LNCaP clone FGC (cell line): ENCODE measurements around the gene GARIN5A.

ENCODE experiments used
- DNase-seq: peaks from one replicate; pipeline ENCODE4 v3.0.0-alpha.2; 2011; ENCODE audit warnings: low read depth
- H3K4me3 ChIP-seq: 2 replicates; pipeline ENCODE4 v1.5.1; 2011; ENCODE audit warnings: mild to moderate bottlenecking, low read depth, low read length, control low read depth
- TF ChIP-seq, protein P1 (sequence below): IDR thresholded peaks from 2 replicates; pipeline ENCODE4 v1.5.1; 2012; ENCODE audit warnings: mild to moderate bottlenecking; ENCODE audit not compliant: control insufficient read depth, insufficient read depth; ENCODE audit errors: extremely low read depth

Gene GARIN5A

DNA sequence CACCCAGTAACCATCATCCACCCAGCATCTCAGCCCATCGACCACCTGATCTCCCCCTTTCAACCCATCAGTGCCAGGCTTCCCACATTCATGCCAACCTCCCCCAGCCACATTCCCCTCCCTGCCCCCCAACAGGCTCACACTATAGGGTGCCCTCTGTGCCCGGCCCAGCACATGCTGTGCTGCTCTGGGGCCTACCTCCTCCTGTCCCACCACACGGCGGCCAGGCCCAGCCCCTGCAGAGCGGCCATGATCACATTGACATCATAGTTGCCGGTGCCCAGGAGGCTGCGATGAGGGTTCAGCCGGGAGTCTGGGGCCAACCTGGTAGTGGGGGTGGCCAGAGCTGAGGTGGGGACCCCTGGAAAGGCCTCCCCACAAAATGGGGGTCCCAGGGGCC lies 30.7 kb upstream of the GARIN5A start:
- TF ChIP-seq, protein P1, sequence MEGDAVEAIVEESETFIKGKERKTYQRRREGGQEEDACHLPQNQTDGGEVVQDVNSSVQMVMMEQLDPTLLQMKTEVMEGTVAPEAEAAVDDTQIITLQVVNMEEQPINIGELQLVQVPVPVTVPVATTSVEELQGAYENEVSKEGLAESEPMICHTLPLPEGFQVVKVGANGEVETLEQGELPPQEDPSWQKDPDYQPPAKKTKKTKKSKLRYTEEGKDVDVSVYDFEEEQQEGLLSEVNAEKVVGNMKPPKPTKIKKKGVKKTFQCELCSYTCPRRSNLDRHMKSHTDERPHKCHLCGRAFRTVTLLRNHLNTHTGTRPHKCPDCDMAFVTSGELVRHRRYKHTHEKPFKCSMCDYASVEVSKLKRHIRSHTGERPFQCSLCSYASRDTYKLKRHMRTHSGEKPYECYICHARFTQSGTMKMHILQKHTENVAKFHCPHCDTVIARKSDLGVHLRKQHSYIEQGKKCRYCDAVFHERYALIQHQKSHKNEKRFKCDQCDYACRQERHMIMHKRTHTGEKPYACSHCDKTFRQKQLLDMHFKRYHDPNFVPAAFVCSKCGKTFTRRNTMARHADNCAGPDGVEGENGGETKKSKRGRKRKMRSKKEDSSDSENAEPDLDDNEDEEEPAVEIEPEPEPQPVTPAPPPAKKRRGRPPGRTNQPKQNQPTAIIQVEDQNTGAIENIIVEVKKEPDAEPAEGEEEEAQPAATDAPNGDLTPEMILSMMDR, result no peak
- no peak for DNase-seq
- H3K4me3 ChIP-seq, result no peak overlapping the region

DNA sequence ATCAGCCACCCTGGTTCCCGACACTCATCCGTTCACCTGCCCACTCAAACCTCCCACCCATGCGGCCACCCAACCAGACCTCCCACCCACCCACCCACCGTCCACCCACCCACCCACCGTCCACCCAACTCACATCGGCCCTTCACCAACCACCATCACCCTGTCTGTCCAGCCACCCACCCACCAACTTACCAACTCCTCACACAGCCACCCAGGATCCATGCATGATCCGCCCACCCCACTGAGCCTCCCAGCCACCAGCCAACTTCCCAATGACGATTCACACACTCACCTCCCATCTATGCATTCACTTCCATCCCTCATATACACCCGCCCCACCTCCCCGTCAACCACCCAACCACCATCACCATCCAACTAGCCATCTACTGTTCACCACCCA lies 30.1 kb upstream of the GARIN5A start:
- DNase-seq, result no peak
- no peak overlapping the region for H3K4me3 ChIP-seq
- TF ChIP-seq, protein P1, result no peak

DNA sequence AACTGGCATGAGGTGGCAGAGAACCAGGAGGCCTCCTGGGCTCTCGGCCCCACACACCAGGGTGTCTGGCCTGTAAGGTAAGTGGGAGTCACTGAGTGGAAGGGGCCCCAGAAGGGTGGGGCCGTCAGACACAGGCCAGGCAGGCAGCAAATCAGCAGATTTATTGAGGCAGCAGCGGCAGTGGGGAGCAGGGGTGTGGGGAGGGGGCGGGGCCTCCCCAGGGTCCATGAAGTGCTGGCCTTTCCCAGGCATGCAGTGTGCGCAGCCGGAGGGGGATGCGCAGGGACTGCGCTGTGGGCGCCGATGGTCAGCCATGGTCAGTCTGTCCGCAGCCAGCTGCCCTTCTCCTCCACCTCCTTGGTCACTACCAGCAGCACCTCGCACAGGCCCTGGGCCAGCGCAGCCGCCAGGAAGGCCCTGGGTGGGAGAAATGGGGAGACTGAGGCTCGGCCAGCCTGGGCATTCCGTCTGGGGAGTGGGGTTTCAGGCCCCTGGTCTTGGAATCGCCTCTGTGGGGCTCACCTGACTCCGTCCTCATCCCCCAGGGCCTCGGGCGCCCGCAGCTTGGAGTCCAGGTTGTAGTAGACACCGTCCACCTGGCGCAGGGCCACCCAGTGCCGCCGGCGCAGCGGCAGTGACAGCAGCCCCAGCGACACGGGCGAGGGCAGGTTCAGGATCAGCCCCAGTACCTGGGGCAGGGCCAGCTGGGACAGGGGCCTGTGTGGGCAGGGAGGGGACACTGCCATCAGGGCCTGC lies 29.4 kb upstream of the GARIN5A start:
- TF ChIP-seq, protein P1, result no peak
- H3K4me3 ChIP-seq, result no peak overlapping the region
- DNase-seq, result no peak

DNA sequence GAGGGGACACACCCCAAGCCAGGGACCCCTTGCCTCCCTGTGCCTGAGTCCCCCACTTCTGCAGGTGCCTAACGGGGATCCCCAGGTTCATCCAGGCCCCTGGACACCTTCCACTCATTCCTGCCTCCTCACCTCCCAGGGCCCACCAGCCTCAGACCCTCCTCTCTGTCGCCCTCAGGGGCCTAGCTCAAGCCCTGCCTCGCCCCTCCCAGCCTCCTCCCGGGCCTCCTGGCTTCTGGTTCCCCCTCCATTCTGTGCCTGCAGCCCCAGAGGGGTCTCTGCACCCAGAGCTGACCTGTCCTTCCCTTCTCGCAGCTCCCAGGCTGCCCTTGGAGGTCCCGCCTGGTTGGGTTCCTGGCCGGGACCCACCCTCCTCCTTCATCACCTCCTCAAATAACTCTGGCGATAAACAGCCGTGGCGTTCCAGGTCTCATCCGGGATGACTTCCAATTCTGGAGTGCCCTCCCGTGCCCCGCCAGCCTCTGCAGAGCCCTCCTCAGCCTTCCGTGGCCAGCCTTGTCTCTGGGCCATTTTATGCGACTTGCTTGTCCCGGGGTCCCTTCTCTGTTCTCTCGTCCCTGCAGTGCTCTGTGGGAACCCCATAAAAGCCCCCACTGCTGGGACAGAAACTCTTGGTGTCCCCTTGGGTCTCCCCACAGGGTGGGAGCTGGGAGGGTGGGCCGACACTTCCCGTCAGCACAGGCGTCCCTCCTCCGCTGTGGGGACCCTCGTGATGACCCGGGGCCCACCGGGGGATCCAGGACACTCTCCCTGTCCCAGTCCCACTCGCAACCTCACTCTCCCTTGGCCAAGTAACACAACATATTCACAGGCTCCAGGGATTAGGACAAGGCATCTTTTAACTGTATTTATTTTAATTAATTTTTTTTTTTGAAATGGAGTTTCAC lies 25.2 kb upstream of the GARIN5A start:
- no peak for DNase-seq

DNA sequence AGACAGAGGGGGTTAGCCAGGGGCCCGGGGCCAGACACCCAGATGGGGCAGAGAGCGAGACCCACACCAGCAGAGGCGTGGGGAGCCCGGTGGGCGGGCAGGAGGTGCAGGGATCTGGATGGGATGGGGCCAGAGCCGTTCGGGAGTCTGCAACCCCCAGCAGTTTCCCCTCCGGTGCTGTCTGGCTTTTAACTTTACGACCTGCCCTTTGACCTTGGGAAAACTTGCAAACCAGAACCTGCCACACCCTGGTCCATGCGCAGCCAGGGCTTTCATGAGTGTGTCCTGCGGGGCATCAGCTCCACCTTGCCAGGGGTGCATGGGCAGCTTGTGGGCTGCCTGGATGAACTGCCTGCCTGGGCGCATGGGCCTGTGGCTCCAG lies 24.5 kb upstream of the GARIN5A start:
- no peak for DNase-seq
- H3K4me3 ChIP-seq, result no peak overlapping the region
- TF ChIP-seq, protein P1, result no peak

More for the DNA sequence above, 25.2 kb upstream of the GARIN5A start:
- no peak overlapping the region for H3K4me3 ChIP-seq
- TF ChIP-seq, protein P1, result no peak

DNA sequence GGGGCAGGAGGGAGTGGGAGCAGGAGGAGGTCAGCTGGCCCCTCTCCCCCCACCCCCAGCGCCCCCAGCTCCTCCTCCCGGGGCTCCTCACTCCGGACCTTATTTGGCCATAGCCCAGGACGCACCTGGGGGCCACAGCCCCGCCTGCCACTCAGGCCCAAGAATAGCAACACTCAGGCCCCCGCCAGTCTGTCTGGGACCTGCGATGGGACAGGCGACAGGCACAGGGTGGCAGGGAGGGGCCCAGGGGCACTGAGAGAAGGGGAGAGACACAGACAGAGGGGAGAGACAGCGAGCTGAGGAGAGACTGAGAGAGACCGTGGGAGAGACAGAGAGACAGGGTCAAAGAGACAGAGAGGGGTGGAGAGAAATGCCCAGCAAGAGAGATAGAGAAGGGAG lies 24.1 kb upstream of the GARIN5A start:
- no peak for DNase-seq
- TF ChIP-seq, protein P1, result no peak
- H3K4me3 ChIP-seq, result no peak overlapping the region
